ENCODE data around the gene ZCCHC24.

Gene ZCCHC24

GRCh38 chr10:79380946-79381721 lies 64.3 kb downstream of the ZCCHC24 start:
- peak overlapping the region in 2 of 3 experiments; percentile 94 to 97 for H3K27ac Mint-ChIP-seq
- H3K9me3 Mint-ChIP-seq = no peaks in the 10 kb centered on the region
- no peaks in the 10 kb centered on the region for H3K27me3 Mint-ChIP-seq (ENCODE audit: low read depth)
- H3K4me1 Mint-ChIP-seq = peaks cover 16% of the 10 kb centered on the region
- H3K4me3 Mint-ChIP-seq = no peak overlapping the region
- no peak for TF ChIP-seq CTCF (IDR thresholded peaks at IDR 0.05; ENCODE audit: unreplicated experiment in 3 of 3)
- peaks cover 6% of the 10 kb centered on the region for H3K36me3 Mint-ChIP-seq (ENCODE audit: low read depth)

DNA sequence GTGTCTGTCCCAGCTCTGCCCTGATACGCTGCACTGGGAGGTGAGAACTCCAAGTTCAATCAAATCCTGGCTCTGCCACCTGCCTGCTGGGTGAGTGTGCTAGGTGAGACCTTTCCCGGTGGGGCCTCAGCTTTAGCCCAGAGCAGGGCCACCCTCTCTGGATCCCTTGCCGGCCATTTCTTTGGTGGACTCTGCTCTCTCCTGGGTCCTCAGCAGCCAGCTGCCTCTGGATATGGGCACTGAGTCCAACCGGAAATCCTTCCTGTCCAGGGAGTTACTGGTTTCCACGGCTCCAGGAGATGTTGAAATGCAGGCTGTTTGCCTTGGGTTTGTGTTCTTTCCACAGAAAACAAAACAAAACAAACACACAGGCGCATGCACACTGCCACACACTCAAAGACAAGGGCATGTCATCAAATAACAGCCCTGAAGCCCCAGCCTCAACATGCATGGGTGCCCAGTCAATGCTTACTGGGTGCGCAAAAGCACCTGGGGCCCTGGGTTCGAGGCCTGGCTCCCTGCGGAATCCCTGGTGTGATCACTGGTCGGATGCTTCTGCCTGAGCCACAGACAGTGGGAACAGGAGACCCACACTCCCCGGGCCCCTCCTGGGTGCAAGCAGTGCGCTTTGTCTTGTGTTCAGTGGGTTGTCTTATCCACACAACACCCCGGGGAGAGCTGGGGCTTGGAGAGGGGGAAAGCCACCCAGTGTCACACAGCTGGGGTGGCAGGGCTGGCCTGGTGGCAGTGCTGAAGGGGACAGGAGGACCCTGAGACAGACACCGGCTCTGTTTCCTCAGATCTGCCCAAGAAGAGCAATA lies 65.1 kb downstream of the ZCCHC24 start:
- H3K27me3 Mint-ChIP-seq (ENCODE audit: low read depth) = no peaks in the 10 kb centered on the region
- peaks cover 16% of the 10 kb centered on the region for H3K4me1 Mint-ChIP-seq
- H3K36me3 Mint-ChIP-seq (ENCODE audit: low read depth) = peaks cover 6% of the 10 kb centered on the region
- H3K9me3 Mint-ChIP-seq = no peaks in the 10 kb centered on the region
- peak overlapping the region in 2 of 3 experiments; percentile 23 to 53 for H3K27ac Mint-ChIP-seq
- no peak overlapping the region for H3K4me3 Mint-ChIP-seq
- no peak for TF ChIP-seq CTCF (IDR thresholded peaks at IDR 0.05; ENCODE audit: unreplicated experiment in 3 of 3)

DNA sequence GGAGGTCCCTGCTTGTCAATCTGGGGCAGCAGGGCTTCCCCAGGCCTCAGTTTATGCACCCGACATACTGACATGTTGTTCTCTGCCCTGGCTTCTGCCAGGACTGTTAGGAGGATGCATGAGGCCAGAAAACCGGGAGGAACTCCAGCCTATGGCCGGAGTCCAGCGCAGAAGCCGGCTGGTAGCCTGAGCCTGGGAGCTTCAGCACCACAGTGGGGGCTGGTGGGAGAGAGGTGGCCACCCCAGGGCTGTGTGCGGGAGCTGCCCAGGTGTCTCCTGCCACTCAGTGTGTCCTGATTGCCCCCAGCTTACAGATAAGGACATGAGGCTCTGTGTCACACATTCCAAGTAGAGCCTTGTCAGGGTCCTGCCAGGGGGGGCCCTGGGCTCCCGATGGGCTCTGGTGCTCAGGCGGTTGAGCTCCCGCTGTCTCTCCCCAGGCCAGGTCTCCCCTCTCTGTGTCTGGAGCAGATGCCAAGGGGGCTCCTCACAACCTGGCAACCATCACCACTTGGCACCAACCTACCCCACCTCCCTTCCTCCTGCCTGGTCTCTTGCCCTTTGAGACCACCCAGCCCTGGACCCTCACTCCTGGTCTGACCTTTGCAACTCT lies 65.8 kb downstream of the ZCCHC24 start:
- no peaks in the 10 kb centered on the region for H3K27me3 Mint-ChIP-seq (ENCODE audit: low read depth)
- no peak overlapping the region for H3K4me3 Mint-ChIP-seq
- no peaks in the 10 kb centered on the region for H3K9me3 Mint-ChIP-seq
- H3K4me1 Mint-ChIP-seq = peaks cover 19% of the 10 kb centered on the region
- peaks cover 5% of the 10 kb centered on the region for H3K36me3 Mint-ChIP-seq (ENCODE audit: low read depth)
- TF ChIP-seq CTCF (IDR thresholded peaks at IDR 0.05; ENCODE audit: unreplicated experiment in 3 of 3) = no peak
- H3K27ac Mint-ChIP-seq = peak overlapping the region in 2 of 3 experiments; percentile 23 to 53

DNA sequence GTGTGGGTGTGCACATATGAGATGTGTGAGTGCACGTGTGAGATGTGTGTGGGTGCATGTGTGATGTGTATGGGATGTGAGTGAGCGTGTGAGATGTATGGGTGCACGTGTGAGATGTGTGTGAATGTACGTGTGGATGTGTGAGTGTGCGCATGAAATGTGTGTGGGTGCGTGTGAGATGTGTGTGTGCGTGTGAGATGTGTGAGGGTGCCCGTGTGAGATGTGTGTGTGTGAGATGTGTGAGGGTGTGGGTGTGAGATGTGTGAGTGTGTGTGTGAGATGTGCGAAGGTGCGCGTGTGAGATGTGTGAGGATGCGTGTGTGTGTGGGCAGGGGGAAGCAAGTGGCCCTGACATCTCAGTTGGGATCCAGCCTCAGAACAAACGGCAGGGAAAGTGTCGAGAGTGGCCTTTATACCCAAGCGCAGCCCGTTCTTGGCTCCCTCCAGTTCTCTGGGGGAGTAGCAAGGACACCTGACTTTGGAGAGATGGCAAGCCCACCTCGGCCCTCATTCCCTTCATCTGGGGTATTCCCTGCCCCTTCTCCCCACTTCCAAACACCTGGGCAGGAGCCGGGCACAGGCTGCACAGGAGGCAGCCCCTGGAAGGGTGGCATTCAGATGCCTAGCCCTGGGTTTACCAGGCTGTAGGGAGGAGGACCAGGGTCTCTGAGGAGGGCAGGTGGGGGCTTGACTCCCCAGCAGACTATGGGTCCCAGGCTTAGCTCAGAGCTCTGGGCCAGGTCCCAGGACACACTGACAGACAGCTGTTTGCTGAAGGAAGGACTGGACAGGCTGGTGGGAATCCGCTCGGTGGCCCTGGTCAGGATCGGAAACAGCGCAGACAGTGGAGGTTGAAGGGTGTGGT lies 66.5 kb downstream of the ZCCHC24 start:
- Mint-ChIP-seq H3K36me3 (ENCODE audit: low read depth) (peaks cover 3% of the 10 kb centered on the region), H3K27me3 (ENCODE audit: low read depth) (no peaks in the 10 kb centered on the region), H3K9me3 (no peaks in the 10 kb centered on the region), H3K4me3 (no peak overlapping the region), H3K27ac (peak overlapping the region in 1 of 3 experiments; percentile 53), H3K4me1 (peaks cover 20% of the 10 kb centered on the region)
- TF ChIP-seq CTCF (IDR thresholded peaks at IDR 0.05; ENCODE audit: unreplicated experiment in 3 of 3) = no peak

DNA sequence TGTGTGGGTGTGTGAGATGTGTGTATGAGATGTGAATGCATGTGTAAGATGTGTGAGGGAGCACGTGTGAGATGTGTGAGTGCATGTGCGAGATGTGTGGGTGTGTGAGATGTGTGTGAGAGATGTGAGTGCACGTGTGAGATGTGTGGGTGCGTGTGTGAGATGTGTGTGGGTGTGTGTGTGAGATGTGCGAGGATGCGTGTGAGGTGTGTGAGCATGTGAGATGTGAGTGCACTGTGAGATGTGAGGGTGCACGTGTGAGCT lies 67.1 kb downstream of the ZCCHC24 start:
- Mint-ChIP-seq H3K27me3 (ENCODE audit: low read depth) (no peaks in the 10 kb centered on the region), H3K36me3 (ENCODE audit: low read depth) (peaks cover 3% of the 10 kb centered on the region), H3K4me1 (peaks cover 20% of the 10 kb centered on the region), H3K4me3 (no peak overlapping the region), H3K9me3 (no peaks in the 10 kb centered on the region), H3K27ac (no peak overlapping the region)
- no peak for TF ChIP-seq CTCF (IDR thresholded peaks at IDR 0.05; ENCODE audit: unreplicated experiment in 3 of 3)
